PC-9 (cell line): ENCODE results near the gene SPATA20.

ENCODE experiments used
- EZH2 ChIP-seq: fragments of 200-600 bp; sonication (generic); IDR thresholded peaks from 2 replicates; pipeline ENCODE4 v1.8.0; 2017; ENCODE audit warnings: antibody characterized with exemption, low read depth
- TF ChIP-seq, protein P1 (sequence below): fragments of 200-600 bp; sonication (generic); conservative IDR thresholded peaks from 2 replicates; pipeline ENCODE4 v1.6.1; 2017; ENCODE audit warnings: mixed run types, antibody characterized with exemption, mild to moderate bottlenecking, moderate library complexity

DNA sequence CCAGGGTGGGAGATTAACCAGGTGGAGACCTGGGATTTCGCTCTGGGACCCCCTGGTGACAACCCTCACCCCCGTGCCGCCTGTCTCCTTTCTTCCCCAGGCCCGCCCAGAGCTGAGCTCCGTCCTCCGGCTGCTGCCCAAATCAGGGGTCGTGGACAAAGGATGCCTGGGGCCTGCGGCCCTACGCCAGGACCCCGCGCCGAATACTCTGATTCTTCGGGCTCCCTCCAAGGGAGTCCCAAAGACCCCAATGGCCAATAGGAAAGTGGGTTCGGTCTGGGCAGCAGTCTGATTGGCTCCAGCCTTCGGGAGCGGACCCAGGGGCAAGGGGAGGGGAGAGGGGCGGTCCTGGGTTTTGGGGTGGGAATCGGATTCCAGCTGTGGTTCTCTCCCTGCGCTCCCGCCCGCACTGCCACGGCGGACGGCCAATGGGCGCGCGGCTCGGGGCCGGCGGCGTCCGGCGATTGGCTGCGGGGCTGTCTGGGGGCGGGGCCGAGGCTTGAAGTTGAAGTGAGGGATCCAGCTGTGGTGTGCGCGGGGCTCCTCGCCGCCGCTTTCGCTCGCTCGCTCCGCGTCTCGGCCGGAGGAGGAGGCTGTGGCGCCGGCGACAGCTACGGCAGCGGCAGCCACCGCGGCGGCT lies 13.3 kb downstream of the SPATA20 start, which contains the start of gene CACNA1G:
- TF ChIP-seq EZH2: no peak
- TF ChIP-seq, protein P1, sequence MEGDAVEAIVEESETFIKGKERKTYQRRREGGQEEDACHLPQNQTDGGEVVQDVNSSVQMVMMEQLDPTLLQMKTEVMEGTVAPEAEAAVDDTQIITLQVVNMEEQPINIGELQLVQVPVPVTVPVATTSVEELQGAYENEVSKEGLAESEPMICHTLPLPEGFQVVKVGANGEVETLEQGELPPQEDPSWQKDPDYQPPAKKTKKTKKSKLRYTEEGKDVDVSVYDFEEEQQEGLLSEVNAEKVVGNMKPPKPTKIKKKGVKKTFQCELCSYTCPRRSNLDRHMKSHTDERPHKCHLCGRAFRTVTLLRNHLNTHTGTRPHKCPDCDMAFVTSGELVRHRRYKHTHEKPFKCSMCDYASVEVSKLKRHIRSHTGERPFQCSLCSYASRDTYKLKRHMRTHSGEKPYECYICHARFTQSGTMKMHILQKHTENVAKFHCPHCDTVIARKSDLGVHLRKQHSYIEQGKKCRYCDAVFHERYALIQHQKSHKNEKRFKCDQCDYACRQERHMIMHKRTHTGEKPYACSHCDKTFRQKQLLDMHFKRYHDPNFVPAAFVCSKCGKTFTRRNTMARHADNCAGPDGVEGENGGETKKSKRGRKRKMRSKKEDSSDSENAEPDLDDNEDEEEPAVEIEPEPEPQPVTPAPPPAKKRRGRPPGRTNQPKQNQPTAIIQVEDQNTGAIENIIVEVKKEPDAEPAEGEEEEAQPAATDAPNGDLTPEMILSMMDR: no peak
